GM12801 (cell line): ENCODE data around the gene UBTD1.

Experiments
- CTCF ChIP-seq: IDR thresholded peaks from one replicate; pipeline ENCODE4 v1.5.1; 2011; ENCODE audit warnings: control low read depth; ENCODE audit not compliant: insufficient read length; ENCODE audit errors: extremely low read depth

The UBTD1 gene

GRCh38 chr10:97483921-97484320, 14.8 kb upstream of the UBTD1 start:
- no peak for TF ChIP-seq CTCF

- no peak for TF ChIP-seq CTCF
These were observed 13.0 kb upstream of the UBTD1 start for GRCh38 chr10:97485647-97486281.

- TF ChIP-seq CTCF: no peak
These were observed 8.1 kb upstream of the UBTD1 start for GRCh38 chr10:97490592-97490991.

GRCh38 chr10:97494151-97494550, 4.6 kb upstream of the UBTD1 start:
- no peak for TF ChIP-seq CTCF

GRCh38 chr10:97494863-97495506, 3.7 kb upstream of the UBTD1 start:
- no peak for TF ChIP-seq CTCF

GRCh38 chr10:97497572-97498075, 1.1 kb upstream of the UBTD1 start:
- TF ChIP-seq CTCF: no peak

GRCh38 chr10:97498076-97498840, 466 bp upstream of the UBTD1 start, which contains the start of gene MMS19:
Gene MMS19, minus strand, starts transcription at chr10:97498422. Its CDS starts 38 bp downstream, at chr10:97498384.
- TF ChIP-seq CTCF: no peak
